Measurements from ENCODE around the gene TCP11L2. TPM values are rescaled to one million over a fixed set of nuclear protein-coding genes. Genes with fewer than 3 reads are reported as not detected.

TCP11L2 gene
- total and polyA plus RNA-seq, 2 of the 13 experiments (the other 11 are each of a cell fraction or from before 2014, with no cell fraction given): 4.6 to 24.1 TPM

GRCh38 chr12:106389151-106389550 lies 86.6 kb downstream of the TCP11L2 start:
- H3K27ac ChIP-seq (ENCODE audit: extremely low read length, insufficient read depth, low read length): no peak overlapping the region
- H3K9me3 ChIP-seq (ENCODE audit: low read length): no peaks in the 10 kb centered on the region
- H3K9ac ChIP-seq (ENCODE audit: insufficient read depth, low read depth, low read length): no peak overlapping the region
- intact Hi-C loops (cut with micrococcal nuclease; ENCODE audit: unreplicated experiment) (no loop called here), in situ Hi-C loops (cut with HindIII; ENCODE audit: extremely low pct_ligation_motif_present, low pct_unique_long_range_greater_than_20kb) (loop anchor here (5.0 to 10.0 kb wide), 2 partner anchors 456 to 528 kb away; no protein-coding TSS in a partner anchor)
- no peaks in the 10 kb centered on the region for H4K20me1 ChIP-seq (ENCODE audit: insufficient read depth, low read length)
- no peak overlapping the region for H3K4me3 ChIP-seq (replicated peaks in 1 of 3; ENCODE audit: insufficient read depth in 1 of 3, low read depth in 2 of 3, low read length in 3 of 3)
- WGBS (ENCODE audit: low lambda C conversion rate): 98% methylated on average over 4 of the region's 4 CpGs
- no peaks in the 10 kb centered on the region for H3K27me3 ChIP-seq (ENCODE audit: control insufficient read depth in 1 of 2, insufficient read depth in 2 of 2, low read length in 2 of 2)
- no peaks in the 10 kb centered on the region for H3K4me1 ChIP-seq (ENCODE audit: insufficient read depth, low read length)
- POLR2A ChIA-PET: no interaction called here
- no peak for DNase-seq (ENCODE audit: low spot score)
- H3K4me2 ChIP-seq (ENCODE audit: low read depth, low read length): no peak overlapping the region
- no peak for ATAC-seq
- no peak for FAIRE-seq
- peaks cover 4 to 15% of the 10 kb centered on the region in 2 experiments; a peak in 3 of 5 replicates for H3K36me3 ChIP-seq (replicated peaks in 1 of 2; ENCODE audit: control insufficient read depth in 1 of 2, insufficient read depth in 2 of 2, low read length in 2 of 2)
- CTCF ChIA-PET (ENCODE audit: low intra/inter-chr PET ratio, low total read pairs): no interaction called here
- TF ChIP-seq ZNF335 (CRISPR knock-in tag; IDR thresholded peaks at IDR 0.05): no peak
- no peak for TF ChIP-seq UBTF (CRISPR knock-in tag; IDR thresholded peaks at IDR 0.05)
- no peak for TF ChIP-seq ZNF549 (CRISPR knock-in tag; IDR thresholded peaks at IDR 0.05)
- TF ChIP-seq ZNF775 (CRISPR knock-in tag; IDR thresholded peaks at IDR 0.05; ENCODE audit: borderline replicate concordance): no peak
- no peak for TF ChIP-seq ZFX (CRISPR knock-in tag; IDR thresholded peaks at IDR 0.05; ENCODE audit: low read depth)
- TF ChIP-seq RARA (CRISPR knock-in tag; IDR thresholded peaks at IDR 0.05): no peak
- TF ChIP-seq RBAK (CRISPR knock-in tag; IDR thresholded peaks at IDR 0.05): no peak
- no peak for TF ChIP-seq ZNF788 (CRISPR knock-in tag; IDR thresholded peaks at IDR 0.05; ENCODE audit: borderline replicate concordance)
- no peak for TF ChIP-seq LRRFIP1 (CRISPR knock-in tag; conservative IDR thresholded peaks at IDR 0.05)
- no peak for TF ChIP-seq MTERF4 (CRISPR knock-in tag; IDR thresholded peaks at IDR 0.05)
- TF ChIP-seq ZMAT5 (CRISPR knock-in tag; IDR thresholded peaks at IDR 0.05; ENCODE audit: borderline replicate concordance, low read depth): no peak
- no peak for TF ChIP-seq ELF3 (CRISPR knock-in tag; IDR thresholded peaks at IDR 0.05)
- TF ChIP-seq SAFB2 (CRISPR knock-in tag; IDR thresholded peaks at IDR 0.05; ENCODE audit: borderline replicate concordance, low read depth): no peak
- TF ChIP-seq ZNF83 (CRISPR knock-in tag; IDR thresholded peaks at IDR 0.05; ENCODE audit: borderline replicate concordance): no peak
- no peak for TF ChIP-seq ZNF724P (CRISPR knock-in tag; IDR thresholded peaks at IDR 0.05; ENCODE audit: borderline replicate concordance)
- no peak overlapping the region for H2AFZ ChIP-seq (ENCODE audit: low read length)
- BruUV-seq (replicated peaks): no TSS peak
- no peaks in the 10 kb centered on the region for H3K79me2 ChIP-seq (ENCODE audit: insufficient read depth, low read length)
